ENCODE results near the gene WNT9B. TPM values are rescaled to one million over a fixed set of nuclear protein-coding genes. Genes with fewer than 3 reads are reported as not detected.
A peak's percentile ranks its signal among the peaks of the same experiment; 100 is the strongest.

Gene WNT9B, protein sequence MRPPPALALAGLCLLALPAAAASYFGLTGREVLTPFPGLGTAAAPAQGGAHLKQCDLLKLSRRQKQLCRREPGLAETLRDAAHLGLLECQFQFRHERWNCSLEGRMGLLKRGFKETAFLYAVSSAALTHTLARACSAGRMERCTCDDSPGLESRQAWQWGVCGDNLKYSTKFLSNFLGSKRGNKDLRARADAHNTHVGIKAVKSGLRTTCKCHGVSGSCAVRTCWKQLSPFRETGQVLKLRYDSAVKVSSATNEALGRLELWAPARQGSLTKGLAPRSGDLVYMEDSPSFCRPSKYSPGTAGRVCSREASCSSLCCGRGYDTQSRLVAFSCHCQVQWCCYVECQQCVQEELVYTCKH
- total RNA-seq = 1 to 10 TPM in 1 of 2 donors, under 1 TPM in 1; 0.85 to 1.5 TPM

DNA sequence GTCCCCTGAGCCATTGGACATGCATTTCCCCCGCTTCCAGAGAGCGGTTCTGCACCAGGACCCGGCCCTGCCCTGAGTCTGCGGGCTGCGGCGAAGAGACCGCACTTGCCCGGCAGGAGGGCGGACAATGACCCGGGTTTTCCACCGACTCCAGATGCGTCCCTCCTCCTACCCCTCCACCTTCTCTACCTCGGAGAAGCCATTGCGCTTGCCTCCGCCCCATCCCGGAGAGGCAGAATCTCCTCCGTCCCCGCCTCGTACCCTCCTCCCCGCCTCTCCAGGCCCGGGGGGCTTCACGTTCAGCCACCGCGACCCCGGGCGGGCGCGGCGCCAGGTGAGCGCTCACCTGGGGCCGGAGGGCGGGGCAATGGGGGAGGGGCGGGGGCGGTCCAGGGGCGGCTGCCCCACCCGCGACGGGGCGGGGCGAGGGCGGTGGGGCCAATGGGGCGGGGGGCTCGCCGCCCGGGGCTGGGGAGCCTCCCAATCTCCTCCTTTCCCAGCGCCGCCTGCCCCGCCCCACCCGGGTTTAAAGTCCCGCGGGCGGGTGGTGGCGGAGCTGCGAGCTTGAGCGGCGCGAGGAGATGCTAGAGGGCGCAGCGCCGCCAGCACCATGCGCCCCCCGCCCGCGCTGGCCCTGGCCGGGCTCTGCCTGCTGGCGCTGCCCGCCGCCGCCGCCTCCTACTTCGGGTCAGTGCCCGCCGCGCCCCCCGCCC, at the start of gene WNT9B:
TSS of gene WNT9B (plus strand) at position 555 of the 713 bp plus-strand sequence. CDS start at position 611, 56 bp downstream.
- Histone ChIP-seq H3K27me3 (replicated peaks; ENCODE audit: insufficient read depth) (no peaks in the 10 kb centered on the region), H3K36me3 (no peaks in the 10 kb centered on the region), H3K4me3 (peak within 1 kb of the TSS; percentile 19 to 38), H3K9me3 (no peaks in the 10 kb centered on the region), H3K27ac (no peak within 1 kb of the TSS), H3K4me1 (replicated peaks) (peaks cover 5% of the 10 kb centered on the region)
- TF ChIP-seq POLR2AphosphoS5 (IDR thresholded peaks at IDR 0.05) (no peak), POLR2A (IDR thresholded peaks at IDR 0.05) (no peak)
- TF ChIP-seq, protein P1, sequence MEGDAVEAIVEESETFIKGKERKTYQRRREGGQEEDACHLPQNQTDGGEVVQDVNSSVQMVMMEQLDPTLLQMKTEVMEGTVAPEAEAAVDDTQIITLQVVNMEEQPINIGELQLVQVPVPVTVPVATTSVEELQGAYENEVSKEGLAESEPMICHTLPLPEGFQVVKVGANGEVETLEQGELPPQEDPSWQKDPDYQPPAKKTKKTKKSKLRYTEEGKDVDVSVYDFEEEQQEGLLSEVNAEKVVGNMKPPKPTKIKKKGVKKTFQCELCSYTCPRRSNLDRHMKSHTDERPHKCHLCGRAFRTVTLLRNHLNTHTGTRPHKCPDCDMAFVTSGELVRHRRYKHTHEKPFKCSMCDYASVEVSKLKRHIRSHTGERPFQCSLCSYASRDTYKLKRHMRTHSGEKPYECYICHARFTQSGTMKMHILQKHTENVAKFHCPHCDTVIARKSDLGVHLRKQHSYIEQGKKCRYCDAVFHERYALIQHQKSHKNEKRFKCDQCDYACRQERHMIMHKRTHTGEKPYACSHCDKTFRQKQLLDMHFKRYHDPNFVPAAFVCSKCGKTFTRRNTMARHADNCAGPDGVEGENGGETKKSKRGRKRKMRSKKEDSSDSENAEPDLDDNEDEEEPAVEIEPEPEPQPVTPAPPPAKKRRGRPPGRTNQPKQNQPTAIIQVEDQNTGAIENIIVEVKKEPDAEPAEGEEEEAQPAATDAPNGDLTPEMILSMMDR (IDR thresholded peaks at IDR 0.05) = no peak
- peak; percentile 30 for DNase-seq (ENCODE audit: low spot score)
- intact Hi-C loops (cut with DNase I) = no loop called here
- 2% methylated on average over 54 of the region's 75 CpGs for WGBS

DNA sequence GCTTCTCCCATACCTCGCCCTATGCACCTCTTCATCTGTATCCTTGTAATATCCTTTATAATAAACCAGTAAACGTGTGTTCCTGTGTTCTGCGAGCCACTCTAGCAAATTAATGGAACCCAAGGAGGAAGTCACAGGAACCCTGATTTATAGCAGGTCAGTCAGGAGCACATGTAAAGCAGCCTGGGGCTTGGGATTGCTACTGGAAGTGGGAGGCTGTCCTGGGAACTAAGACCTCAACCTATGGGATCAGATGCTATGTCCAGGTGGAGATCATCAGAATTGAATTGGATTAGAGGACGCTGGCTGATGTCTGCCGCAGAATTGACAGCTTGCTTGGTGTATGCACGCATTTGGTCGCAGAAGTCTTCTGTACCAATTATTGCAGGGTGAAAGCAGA, 48.6 kb upstream of the WNT9B start:
- no peaks in the 10 kb centered on the region for H3K27me3 ChIP-seq (replicated peaks; ENCODE audit: insufficient read depth)
- H3K4me3 ChIP-seq = no peak overlapping the region
- TF ChIP-seq POLR2A (IDR thresholded peaks at IDR 0.05) = no peak
- TF ChIP-seq, protein P1 (IDR thresholded peaks at IDR 0.05) = no peak
- TF ChIP-seq POLR2AphosphoS5 (IDR thresholded peaks at IDR 0.05) = no peak
- H3K9me3 ChIP-seq = no peaks in the 10 kb centered on the region
- no peak overlapping the region for H3K27ac ChIP-seq
- no peaks in the 10 kb centered on the region for H3K4me1 ChIP-seq (replicated peaks)
- no peaks in the 10 kb centered on the region for H3K36me3 ChIP-seq
- DNase-seq (ENCODE audit: low spot score) = no peak
- intact Hi-C loops (cut with DNase I) = no loop called here
- WGBS = 74% methylated on average over 7 of the region's 7 CpGs

DNA sequence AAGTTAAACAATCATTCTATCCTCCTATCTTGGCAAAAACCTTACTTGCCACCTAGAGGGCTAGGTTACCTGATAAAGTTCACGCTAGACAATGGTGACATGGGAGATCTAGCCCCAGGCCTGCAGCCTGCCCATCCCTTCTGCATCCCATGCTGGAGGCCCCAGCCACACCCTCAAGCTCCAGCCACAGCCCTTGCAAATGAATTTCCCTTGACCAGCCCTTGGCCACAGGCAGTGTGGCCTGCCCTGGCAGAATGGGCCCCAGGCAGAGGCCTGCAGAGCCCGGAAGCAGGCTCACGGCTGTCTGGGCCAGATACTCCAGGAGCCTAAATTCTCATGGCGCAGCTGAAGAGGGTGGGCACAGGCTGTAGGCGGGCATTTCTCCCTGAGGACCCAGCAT, 47.8 kb upstream of the WNT9B start:
- Histone ChIP-seq H3K4me1 (replicated peaks) (no peaks in the 10 kb centered on the region), H3K4me3 (no peak overlapping the region), H3K27me3 (replicated peaks; ENCODE audit: insufficient read depth) (no peaks in the 10 kb centered on the region), H3K9me3 (no peaks in the 10 kb centered on the region), H3K27ac (no peak overlapping the region), H3K36me3 (no peaks in the 10 kb centered on the region)
- intact Hi-C loops (cut with DNase I) = no loop called here
- 89% methylated on average over 5 of the region's 5 CpGs for WGBS
- no peak for DNase-seq (ENCODE audit: low spot score)
- TF ChIP-seq POLR2AphosphoS5 (IDR thresholded peaks at IDR 0.05) (no peak), POLR2A (IDR thresholded peaks at IDR 0.05) (no peak)
- TF ChIP-seq, protein P1 (IDR thresholded peaks at IDR 0.05) = no peak

DNA sequence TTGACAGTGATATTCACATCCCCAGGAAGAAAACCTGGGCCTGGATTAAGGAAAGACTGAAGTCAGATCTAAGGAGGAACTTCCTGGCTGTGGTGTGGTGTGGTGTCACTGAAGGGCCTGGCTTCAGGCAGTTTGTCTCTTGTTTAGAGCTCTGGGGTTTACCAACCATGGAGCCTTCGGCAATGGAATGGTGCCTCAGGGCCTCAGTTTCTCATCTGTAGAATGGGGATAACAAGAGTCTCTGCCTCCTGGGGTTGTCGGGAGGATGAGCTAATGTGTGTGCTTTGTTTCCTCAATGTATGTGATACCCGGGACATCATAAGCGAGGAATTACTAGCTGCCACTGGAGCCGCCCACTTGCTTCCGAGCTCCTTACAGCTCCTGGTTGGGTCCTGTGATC, 45.6 kb upstream of the WNT9B start:
- Histone ChIP-seq H3K27me3 (replicated peaks; ENCODE audit: insufficient read depth) (no peaks in the 10 kb centered on the region), H3K4me3 (no peak overlapping the region), H3K36me3 (no peaks in the 10 kb centered on the region), H3K4me1 (replicated peaks) (no peaks in the 10 kb centered on the region), H3K27ac (no peak overlapping the region), H3K9me3 (no peaks in the 10 kb centered on the region)
- 94% methylated on average over 6 of the region's 6 CpGs for WGBS
- DNase-seq (ENCODE audit: low spot score) = no peak
- TF ChIP-seq POLR2A (IDR thresholded peaks at IDR 0.05) (no peak), POLR2AphosphoS5 (IDR thresholded peaks at IDR 0.05) (no peak)
- TF ChIP-seq, protein P1 (IDR thresholded peaks at IDR 0.05) = no peak
- intact Hi-C loops (cut with DNase I) = no loop called here

Data from prostate gland (tissue), 2 donors.